HepG2 (cell line): ENCODE measurements around the gene ALOX5. TPM values are rescaled to one million over a fixed set of nuclear protein-coding genes. Genes with fewer than 3 reads are reported as not detected.

Source experiments
- ARNT2 ChIP-seq: sonication (generic); formaldehyde crosslinking; IDR thresholded peaks from 2 replicates; pipeline ENCODE4 v1.8.0; 2022; ENCODE audit warnings: mild to moderate bottlenecking, low read depth, missing genetic modification reagents, moderate library complexity
- BCL6 ChIP-seq: IDR thresholded peaks from 2 replicates; pipeline ENCODE4 v1.6.1; 2016; ENCODE audit warnings: missing genetic modification reagents, missing compliant biosample characterization
- CBX2 ChIP-seq, 2 experiments: fragments of 200-600 bp in 1 of 2; sonication (generic); formaldehyde crosslinking in 1 of 2; IDR thresholded peaks; 2 replicates each; pipeline versions ENCODE4 v1.7.0 to v1.8.1; 2018 to 2022; ENCODE audit warnings: low read depth in 2 of 2, low read length in 1 of 2, mild to moderate bottlenecking in 1 of 2, missing genetic modification reagents in 1 of 2
- CBX5 ChIP-seq: sonication (generic); formaldehyde crosslinking; IDR thresholded peaks from 2 replicates; pipeline ENCODE4 v1.4.0; 2020; ENCODE audit warnings: missing genetic modification reagents, borderline replicate concordance
- CREM ChIP-seq, 2 experiments: sonication (generic) in 1 of 2; formaldehyde crosslinking in 1 of 2; IDR thresholded peaks; 2 replicates each; pipeline versions ENCODE4 v1.4.0 to v1.6.1; 2016 to 2020; ENCODE audit warnings: antibody characterized with exemption in 1 of 2, mild to moderate bottlenecking in 1 of 2, missing genetic modification reagents in 1 of 2
- DDIT3 ChIP-seq: sonication (generic); formaldehyde crosslinking; IDR thresholded peaks from 2 replicates; pipeline ENCODE4 v1.4.0; 2020; ENCODE audit warnings: mild to moderate bottlenecking, missing genetic modification reagents
- DMAP1 ChIP-seq: IDR thresholded peaks from 2 replicates; pipeline ENCODE4 v1.6.1; 2016
- FOSL2 ChIP-seq: sonication (generic); formaldehyde crosslinking; IDR thresholded peaks from 2 replicates; pipeline ENCODE4 v1.4.0; 2020; ENCODE audit warnings: missing genetic modification reagents
- HNF4A ChIP-seq: sonication (generic); formaldehyde crosslinking; IDR thresholded peaks from 2 replicates; pipeline ENCODE4 v1.4.0; 2020; ENCODE audit warnings: missing genetic modification reagents
- HNF4G ChIP-seq, 2 experiments: sonication (generic) in 1 of 2; formaldehyde crosslinking in 1 of 2; IDR thresholded peaks; 2 replicates each; pipeline versions ENCODE4 v1.4.0 to v1.6.1; 2011 to 2020; ENCODE audit warnings: borderline replicate concordance in 2 of 2, low read depth in 2 of 2, mild to moderate bottlenecking in 2 of 2, low read length in 1 of 2, missing genetic modification reagents in 1 of 2, moderate library complexity in 1 of 2
- HNRNPL ChIP-seq: fragments of 200-400 bp; formaldehyde crosslinking; IDR thresholded peaks from 2 replicates; pipeline ENCODE4 v1.6.1; 2017; ENCODE audit warnings: mild to moderate bottlenecking, low read depth, low read length
- IRF1 ChIP-seq: sonication (generic); formaldehyde crosslinking; IDR thresholded peaks from 2 replicates; pipeline ENCODE4 v1.4.0; 2020; ENCODE audit warnings: low read depth, mild to moderate bottlenecking, missing genetic modification reagents
- KLF6 ChIP-seq: IDR thresholded peaks from 2 replicates; pipeline ENCODE4 v1.8.0; 2016; ENCODE audit warnings: missing biosample characterization, missing genetic modification reagents
- NFYC ChIP-seq: IDR thresholded peaks from 2 replicates; pipeline ENCODE4 v1.6.1; 2016; ENCODE audit warnings: missing genetic modification reagents, missing compliant biosample characterization
- SIN3A ChIP-seq: IDR thresholded peaks from 2 replicates; pipeline ENCODE4 v1.6.1; 2011; ENCODE audit warnings: low read depth, mild to moderate bottlenecking, control low read depth, low read length, borderline replicate concordance
- XBP1 ChIP-seq: sonication (generic); formaldehyde crosslinking; IDR thresholded peaks from 2 replicates; pipeline ENCODE4 v1.5.0; 2020; ENCODE audit warnings: missing genetic modification reagents
- ZHX1 ChIP-seq: sonication (generic); formaldehyde crosslinking; IDR thresholded peaks from 2 replicates; pipeline ENCODE4 v1.8.1; 2022; ENCODE audit warnings: low read depth, mild to moderate bottlenecking, missing genetic modification reagents
- polyA plus RNA-seq, 8 experiments: library from polyadenylated mRNA; depleted of rRNA in 3 of 8; stranded (reverse) in 7 of 8; unstranded in 1 of 8; fragments of >200 nt; fragmentation: Illumina TruSeq in 4 of 8; extraction: Trizol in 4 of 8; gene quantifications; 2 replicates each; pipeline versions ENCODE4 v1.2.1 to v1.2.3, GENCODE V29; 2011 to 2016; ENCODE audit warnings: low read depth in 4 of 8, missing spikeins in 1 of 8, mixed read lengths in 1 of 8; ENCODE audit not compliant: insufficient read depth in 1 of 8
- total RNA-seq, 5 experiments: library from RNA; depleted of rRNA; stranded (reverse); fragments of >200 nt; fragmentation: Illumina TruSeq; extraction: Trizol; gene quantifications; 2 replicates each; pipeline ENCODE4 v1.2.3, GENCODE V29; 2016; ENCODE audit warnings: low read depth in 1 of 5
- TF ChIP-seq, protein P1 (sequence below): sonication (generic); formaldehyde crosslinking; IDR thresholded peaks from 2 replicates; pipeline ENCODE4 v1.4.0; 2020; ENCODE audit warnings: mild to moderate bottlenecking, missing genetic modification reagents, borderline replicate concordance
- TF ChIP-seq, protein P2 (sequence below): sonication (generic); formaldehyde crosslinking; IDR thresholded peaks from 2 replicates; pipeline ENCODE4 v1.4.0; 2020; ENCODE audit warnings: missing genetic modification reagents

ALOX5 gene
- total and polyA plus RNA-seq, 2 of the 13 experiments (the other 11 are each of a cell fraction or from before 2014, with no cell fraction given) = 0.04 TPM; not detected in 1

DNA sequence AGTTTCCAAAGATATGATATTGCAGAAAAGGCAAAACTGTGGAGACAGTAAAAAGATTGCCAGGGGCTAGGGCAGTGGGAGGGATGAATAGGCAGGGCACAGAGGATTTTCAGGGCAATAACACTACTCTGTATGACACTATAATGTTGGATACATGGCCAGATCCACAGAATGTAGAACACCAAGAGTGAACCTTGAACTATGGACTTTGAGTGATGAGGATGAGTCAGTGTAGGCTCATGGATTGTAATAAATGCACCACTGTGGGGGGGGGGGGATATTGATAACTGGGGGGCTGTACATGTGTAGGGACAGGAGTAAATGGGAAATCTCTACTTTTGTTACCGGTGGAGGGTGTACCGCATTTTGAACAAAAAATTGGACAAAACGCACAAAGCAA is 77.4 kb downstream of the ALOX5 start (continued):
- TF ChIP-seq ZHX1 (CRISPR knock-in tag) (no peak), HNF4G (IDR thresholded peaks at IDR 0.05; ENCODE audit: borderline replicate concordance, low read depth, low read length) (peak; percentile 34; the same call in 1 of the 2 replicates), HNF4G (CRISPR knock-in tag; IDR thresholded peaks at IDR 0.05; ENCODE audit: borderline replicate concordance, low read depth) (no peak), BCL6 (CRISPR knock-in tag) (no peak), DMAP1 (CRISPR knock-in tag) (no peak), SIN3A (no peak), CBX2 (IDR thresholded peaks at IDR 0.05; ENCODE audit: low read depth, low read length) (no peak), CBX2 (CRISPR knock-in tag; IDR thresholded peaks at IDR 0.05; ENCODE audit: low read depth) (no peak), NFYC (CRISPR knock-in tag) (no peak), CBX5 (no peak), HNF4A (CRISPR knock-in tag) (peak; percentile 17; the same call in 1 of the 2 replicates), KLF6 (no peak), CREM (IDR thresholded peaks at IDR 0.05) (no peak), CREM (CRISPR knock-in tag; IDR thresholded peaks at IDR 0.05) (no peak), ARNT2 (CRISPR knock-in tag) (no peak), FOSL2 (peak; percentile 55; the same call in 1 of the 2 replicates), HNRNPL (no peak), IRF1 (CRISPR knock-in tag) (no peak), DDIT3 (CRISPR knock-in tag) (no peak), XBP1 (CRISPR knock-in tag) (no peak)
- TF ChIP-seq, protein P1, sequence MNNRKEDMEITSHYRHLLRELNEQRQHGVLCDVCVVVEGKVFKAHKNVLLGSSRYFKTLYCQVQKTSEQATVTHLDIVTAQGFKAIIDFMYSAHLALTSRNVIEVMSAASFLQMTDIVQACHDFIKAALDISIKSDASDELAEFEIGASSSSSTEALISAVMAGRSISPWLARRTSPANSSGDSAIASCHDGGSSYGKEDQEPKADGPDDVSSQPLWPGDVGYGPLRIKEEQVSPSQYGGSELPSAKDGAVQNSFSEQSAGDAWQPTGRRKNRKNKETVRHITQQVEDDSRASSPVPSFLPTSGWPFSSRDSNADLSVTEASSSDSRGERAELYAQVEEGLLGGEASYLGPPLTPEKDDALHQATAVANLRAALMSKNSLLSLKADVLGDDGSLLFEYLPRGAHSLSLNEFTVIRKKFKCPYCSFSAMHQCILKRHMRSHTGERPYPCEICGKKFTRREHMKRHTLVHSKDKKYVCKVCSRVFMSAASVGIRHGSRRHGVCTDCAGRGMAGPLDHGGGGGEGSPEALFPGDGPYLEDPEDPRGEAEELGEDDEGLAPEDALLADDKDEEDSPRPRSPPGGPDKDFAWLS = no peak
- TF ChIP-seq, protein P2, sequence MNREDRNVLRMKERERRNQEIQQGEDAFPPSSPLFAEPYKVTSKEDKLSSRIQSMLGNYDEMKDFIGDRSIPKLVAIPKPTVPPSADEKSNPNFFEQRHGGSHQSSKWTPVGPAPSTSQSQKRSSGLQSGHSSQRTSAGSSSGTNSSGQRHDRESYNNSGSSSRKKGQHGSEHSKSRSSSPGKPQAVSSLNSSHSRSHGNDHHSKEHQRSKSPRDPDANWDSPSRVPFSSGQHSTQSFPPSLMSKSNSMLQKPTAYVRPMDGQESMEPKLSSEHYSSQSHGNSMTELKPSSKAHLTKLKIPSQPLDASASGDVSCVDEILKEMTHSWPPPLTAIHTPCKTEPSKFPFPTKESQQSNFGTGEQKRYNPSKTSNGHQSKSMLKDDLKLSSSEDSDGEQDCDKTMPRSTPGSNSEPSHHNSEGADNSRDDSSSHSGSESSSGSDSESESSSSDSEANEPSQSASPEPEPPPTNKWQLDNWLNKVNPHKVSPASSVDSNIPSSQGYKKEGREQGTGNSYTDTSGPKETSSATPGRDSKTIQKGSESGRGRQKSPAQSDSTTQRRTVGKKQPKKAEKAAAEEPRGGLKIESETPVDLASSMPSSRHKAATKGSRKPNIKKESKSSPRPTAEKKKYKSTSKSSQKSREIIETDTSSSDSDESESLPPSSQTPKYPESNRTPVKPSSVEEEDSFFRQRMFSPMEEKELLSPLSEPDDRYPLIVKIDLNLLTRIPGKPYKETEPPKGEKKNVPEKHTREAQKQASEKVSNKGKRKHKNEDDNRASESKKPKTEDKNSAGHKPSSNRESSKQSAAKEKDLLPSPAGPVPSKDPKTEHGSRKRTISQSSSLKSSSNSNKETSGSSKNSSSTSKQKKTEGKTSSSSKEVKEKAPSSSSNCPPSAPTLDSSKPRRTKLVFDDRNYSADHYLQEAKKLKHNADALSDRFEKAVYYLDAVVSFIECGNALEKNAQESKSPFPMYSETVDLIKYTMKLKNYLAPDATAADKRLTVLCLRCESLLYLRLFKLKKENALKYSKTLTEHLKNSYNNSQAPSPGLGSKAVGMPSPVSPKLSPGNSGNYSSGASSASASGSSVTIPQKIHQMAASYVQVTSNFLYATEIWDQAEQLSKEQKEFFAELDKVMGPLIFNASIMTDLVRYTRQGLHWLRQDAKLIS (CRISPR knock-in tag) = no peak
